ENCODE data around the gene RBM19. TPM values are rescaled to one million over a fixed set of nuclear protein-coding genes. Genes with fewer than 3 reads are reported as not detected.

Gene RBM19
- total and polyA plus RNA-seq, 2 of the 4 experiments (the other 2 are of a cell fraction) = 18.7 to 19.2 TPM

DNA sequence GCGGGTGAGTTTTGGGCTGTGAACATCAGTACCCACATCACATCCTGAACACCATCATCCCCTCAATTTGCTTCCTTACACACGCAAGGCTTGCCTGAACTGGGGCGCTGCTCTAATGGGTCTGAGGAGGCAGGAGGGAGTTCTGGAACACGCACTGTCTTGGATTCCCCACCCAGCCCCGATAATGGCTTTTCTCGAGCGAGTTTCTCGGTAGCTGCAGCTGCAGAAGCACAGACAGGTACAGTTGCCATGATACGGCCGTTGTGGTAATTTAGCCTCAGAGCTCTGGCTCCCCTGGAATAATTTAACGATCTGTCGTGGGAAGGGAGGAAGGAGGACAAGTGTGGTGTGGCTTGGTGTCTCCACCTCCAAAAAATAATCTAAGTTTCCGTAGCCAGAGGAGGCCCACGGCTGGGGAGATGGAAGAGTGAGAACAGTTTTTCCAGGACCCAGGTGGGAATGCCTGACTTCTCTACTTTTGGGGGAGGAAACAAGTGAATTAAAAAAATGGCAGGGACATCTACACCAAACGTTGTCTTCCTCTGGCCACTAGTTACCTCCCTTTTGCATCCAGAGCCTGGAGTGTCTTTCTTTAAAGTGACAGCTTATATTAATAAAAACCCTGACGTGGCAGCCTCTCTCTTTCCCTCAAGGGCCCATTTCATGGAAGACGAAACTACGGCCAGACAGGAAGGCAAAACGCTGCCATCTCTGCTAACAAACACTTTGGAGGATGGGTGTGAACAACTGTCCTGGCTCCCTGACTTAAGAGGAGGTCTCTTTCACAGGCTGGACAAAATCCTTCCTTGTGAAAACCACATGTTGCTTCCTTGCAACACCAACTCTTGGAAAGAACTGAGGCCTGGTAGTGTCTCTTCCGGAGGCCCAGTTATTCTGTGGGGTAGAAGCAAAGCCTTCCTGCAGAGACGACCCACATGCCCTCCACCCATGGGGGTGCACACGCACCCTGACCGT, 84.8 kb downstream of the RBM19 start:
- no peak overlapping the region for H3K4me2 ChIP-seq (ENCODE audit: low read depth, low read length)

More for the DNA sequence above, 84.8 kb downstream of the RBM19 start:
- H4K5ac ChIP-seq (ENCODE audit: low read depth, low read length) = no peak overlapping the region
- peaks cover 2% of the 10 kb centered on the region; the same call in 1 of the 2 replicates for H3K9me3 ChIP-seq (ENCODE audit: control insufficient read depth, insufficient read depth, low read length)
- WGBS, 2 experiments (ENCODE audit: extremely low coverage in 2 of 2, insufficient read length in 1 of 2) = 90% methylated on average over 4 of the region's 23 CpGs; no CpG with 5 or more reads in 1 of the 2 experiments
- H3K9me1 ChIP-seq (ENCODE audit: insufficient read depth, low read length) = peaks cover 13% of the 10 kb centered on the region
- H3K23ac ChIP-seq (ENCODE audit: low read depth, low read length) = no peak overlapping the region
- no peaks in the 10 kb centered on the region for H3K4me1 ChIP-seq (ENCODE audit: control insufficient read depth, insufficient read depth, low read length)
- no peak overlapping the region for H3K56ac ChIP-seq (ENCODE audit: extremely low read depth, insufficient read depth, low read length)
- no peak overlapping the region for H4K8ac ChIP-seq (ENCODE audit: low read depth in 2 of 2, low read length in 2 of 2)
- H3K36me3 ChIP-seq (ENCODE audit: control insufficient read depth, insufficient read depth, low read length) = peaks cover 2% of the 10 kb centered on the region; the same call in 1 of the 2 replicates
- no peak overlapping the region for H4K91ac ChIP-seq (ENCODE audit: insufficient read depth, low read depth, low read length)
- in situ Hi-C loops (cut with MboI; ENCODE audit: low sequenced_read_pairs) (no loop called here), dilution Hi-C loops (cut with HindIII; ENCODE audit: low sequenced_read_pairs, unreplicated experiment) (no loop called here), intact Hi-C loops (cut with micrococcal nuclease) (no loop called here)
- H2BK20ac ChIP-seq (ENCODE audit: low read depth, low read length) = no peak overlapping the region
- H2BK5ac ChIP-seq (ENCODE audit: low read depth, low read length, poor library complexity, severe bottlenecking) = no peak overlapping the region
- H3K14ac ChIP-seq (replicated peaks; ENCODE audit: low read depth, low read length) = no peak overlapping the region
- BruUV-seq (replicated peaks) = no TSS peak
- DNase-seq (no peak), ATAC-seq (ENCODE audit: low read depth) (no peak)
- no peak overlapping the region for H2BK120ac ChIP-seq (ENCODE audit: low read depth, low read length)
- H2BK15ac ChIP-seq (ENCODE audit: low read depth, low read length) = no peak overlapping the region
- H3K4me3 ChIP-seq (ENCODE audit: insufficient read depth, low read depth, low read length) = no peak overlapping the region
- H2AFZ ChIP-seq (replicated peaks; ENCODE audit: low read length, poor library complexity) = no peak overlapping the region
- H4K20me1 ChIP-seq (ENCODE audit: insufficient read depth, low read length) = no peaks in the 10 kb centered on the region
- no peak overlapping the region for H3K18ac ChIP-seq (ENCODE audit: low read depth, low read length)
- H3K79me1 ChIP-seq (ENCODE audit: low read depth in 1 of 2, low read length in 2 of 2) = no peaks in the 10 kb centered on the region
- H2AK5ac ChIP-seq (ENCODE audit: low read depth, low read length) = no peak overlapping the region
- no peak for TF ChIP-seq MXI1 (IDR thresholded peaks at IDR 0.05; ENCODE audit: borderline replicate concordance, low read depth, low read length)
- no peak for TF ChIP-seq USF2 (IDR thresholded peaks at IDR 0.05; ENCODE audit: low read depth, low read length)
- no peak for TF ChIP-seq SMC3 (IDR thresholded peaks at IDR 0.05; ENCODE audit: low read depth, low read length)
- no peak overlapping the region for H3K9ac ChIP-seq (ENCODE audit: low read depth, low read length)
- ChIA-PET CTCF (no interaction called here), POLR2A (ENCODE audit: unreplicated experiment) (no interaction called here)
- no peaks in the 10 kb centered on the region for H3K27me3 ChIP-seq (ENCODE audit: control insufficient read depth, insufficient read depth, low read length)
- H3K27ac ChIP-seq (ENCODE audit: insufficient read depth, low read length) = no peak overlapping the region
- H3K4ac ChIP-seq (ENCODE audit: low read depth, low read length) = no peak overlapping the region
- H2AK9ac ChIP-seq (replicated peaks; ENCODE audit: low read depth, low read length, poor library complexity) = no peak overlapping the region
